Measurements from ENCODE around the gene ZSWIM8.

Gene ZSWIM8

GRCh38 chr10:73841526-73842285 is 56.3 kb downstream of the ZSWIM8 start:
- POLR2A ChIA-PET = no interaction called here
- DNase-seq (ENCODE audit: extremely low spot score) = no peak
- TF ChIP-seq LEF1 (IDR thresholded peaks at IDR 0.05; ENCODE audit: borderline replicate concordance) = no peak
- no peak for TF ChIP-seq BHLHE40 (IDR thresholded peaks at IDR 0.05; ENCODE audit: borderline replicate concordance)
- TF ChIP-seq SP1 (IDR thresholded peaks at IDR 0.05) = no peak
- TF ChIP-seq TARDBP (IDR thresholded peaks at IDR 0.05) = no peak
- TF ChIP-seq ARNT (IDR thresholded peaks at IDR 0.05) = no peak
- TF ChIP-seq PKNOX1 (IDR thresholded peaks at IDR 0.05) = no peak
- no peak for TF ChIP-seq FOXK2 (IDR thresholded peaks at IDR 0.05)
- TF ChIP-seq NFRKB (IDR thresholded peaks at IDR 0.05) = no peak
- no peak for TF ChIP-seq SUZ12 (IDR thresholded peaks at IDR 0.05)
- TF ChIP-seq HDGF (IDR thresholded peaks at IDR 0.05; ENCODE audit: borderline replicate concordance) = no peak
- TF ChIP-seq CTBP1 (IDR thresholded peaks at IDR 0.05; ENCODE audit: borderline replicate concordance) = no peak
- TF ChIP-seq L3MBTL2 (conservative IDR thresholded peaks at IDR 0.05) = no peak
- no peak for TF ChIP-seq ZNF384 (IDR thresholded peaks at IDR 0.05)
- TF ChIP-seq ELF4 (IDR thresholded peaks at IDR 0.05) = no peak
- TF ChIP-seq FOXA1 (IDR thresholded peaks at IDR 0.05) = no peak
- no peak for TF ChIP-seq FOXM1 (IDR thresholded peaks at IDR 0.05; ENCODE audit: borderline replicate concordance)
- CTCF ChIA-PET = interaction anchor here (0.6 kb wide), 1 partner anchor 99 kb away, joined by 3 read pairs; no protein-coding TSS in a partner anchor

- ChIA-PET POLR2A (no interaction called here), CTCF (interaction anchor here (0.6 kb wide), 1 partner anchor 98 kb away, joined by 3 read pairs; no protein-coding TSS in a partner anchor)
- TF ChIP-seq LEF1 (IDR thresholded peaks at IDR 0.05; ENCODE audit: borderline replicate concordance) (no peak), BHLHE40 (IDR thresholded peaks at IDR 0.05; ENCODE audit: borderline replicate concordance) (no peak), NFRKB (IDR thresholded peaks at IDR 0.05) (no peak), FOXA1 (IDR thresholded peaks at IDR 0.05) (no peak), ARNT (IDR thresholded peaks at IDR 0.05) (no peak), TARDBP (IDR thresholded peaks at IDR 0.05) (no peak), FOXK2 (IDR thresholded peaks at IDR 0.05) (no peak), SP1 (IDR thresholded peaks at IDR 0.05) (no peak), FOXM1 (IDR thresholded peaks at IDR 0.05; ENCODE audit: borderline replicate concordance) (no peak), L3MBTL2 (conservative IDR thresholded peaks at IDR 0.05) (no peak), SUZ12 (IDR thresholded peaks at IDR 0.05) (no peak), ZNF384 (IDR thresholded peaks at IDR 0.05) (no peak), HDGF (IDR thresholded peaks at IDR 0.05; ENCODE audit: borderline replicate concordance) (no peak), ELF4 (IDR thresholded peaks at IDR 0.05) (no peak), CTBP1 (IDR thresholded peaks at IDR 0.05; ENCODE audit: borderline replicate concordance) (no peak)
- no peak for DNase-seq (ENCODE audit: extremely low spot score)
Measured at GRCh38 chr10:73842349-73842748, 56.9 kb downstream of the ZSWIM8 start.

GRCh38 chr10:73843261-73843660 is 57.9 kb downstream of the ZSWIM8 start:
- TF ChIP-seq FOXA1 (IDR thresholded peaks at IDR 0.05) (no peak), SUZ12 (IDR thresholded peaks at IDR 0.05) (no peak), L3MBTL2 (conservative IDR thresholded peaks at IDR 0.05) (no peak), NFRKB (IDR thresholded peaks at IDR 0.05) (no peak), FOXM1 (IDR thresholded peaks at IDR 0.05; ENCODE audit: borderline replicate concordance) (no peak), CTBP1 (IDR thresholded peaks at IDR 0.05; ENCODE audit: borderline replicate concordance) (no peak), SP1 (IDR thresholded peaks at IDR 0.05) (no peak), PKNOX1 (IDR thresholded peaks at IDR 0.05) (no peak)
- CTCF ChIA-PET = interaction anchor here (4.3 kb wide), 1 partner anchor 37 kb away, joined by 25 read pairs; no protein-coding TSS in a partner anchor
- no peak for DNase-seq (ENCODE audit: extremely low spot score)
- POLR2A ChIA-PET = no interaction called here

- TF ChIP-seq ZNF384 (IDR thresholded peaks at IDR 0.05) (no peak), HDGF (IDR thresholded peaks at IDR 0.05; ENCODE audit: borderline replicate concordance) (no peak), FOXK2 (IDR thresholded peaks at IDR 0.05) (no peak), ARNT (IDR thresholded peaks at IDR 0.05) (no peak), FOXM1 (IDR thresholded peaks at IDR 0.05; ENCODE audit: borderline replicate concordance) (no peak), TARDBP (IDR thresholded peaks at IDR 0.05) (no peak), BHLHE40 (IDR thresholded peaks at IDR 0.05; ENCODE audit: borderline replicate concordance) (no peak), L3MBTL2 (conservative IDR thresholded peaks at IDR 0.05) (no peak), NFRKB (IDR thresholded peaks at IDR 0.05) (no peak), SP1 (IDR thresholded peaks at IDR 0.05) (no peak), ELF4 (IDR thresholded peaks at IDR 0.05) (no peak)
- POLR2A ChIA-PET = interaction anchor here (0.5 kb wide), 1 partner anchor 33 kb away, joined by 3 read pairs; no protein-coding TSS in a partner anchor
- no peak for DNase-seq (ENCODE audit: extremely low spot score)
- CTCF ChIA-PET = interaction anchor here (0.6 to 4.3 kb wide), 3 partner anchors 13 to 1471 kb away, joined by 3 to 25 read pairs (median 3); no protein-coding TSS in a partner anchor
Measured at GRCh38 chr10:73847031-73847430, 61.6 kb downstream of the ZSWIM8 start.

GRCh38 chr10:73848821-73849489 is 63.5 kb downstream of the ZSWIM8 start:
- TF ChIP-seq SUZ12 (IDR thresholded peaks at IDR 0.05) (no peak), L3MBTL2 (conservative IDR thresholded peaks at IDR 0.05) (no peak), TARDBP (IDR thresholded peaks at IDR 0.05) (no peak), LEF1 (IDR thresholded peaks at IDR 0.05; ENCODE audit: borderline replicate concordance) (no peak)
- POLR2A ChIA-PET = no interaction called here
- CTCF ChIA-PET = interaction anchor here (0.6 to 3.4 kb wide), 8 partner anchors 13 to 393 kb away, joined by 3 to 44 read pairs (median 6); no protein-coding TSS in a partner anchor
- peak; percentile 89 for DNase-seq (ENCODE audit: extremely low spot score)

DNA sequence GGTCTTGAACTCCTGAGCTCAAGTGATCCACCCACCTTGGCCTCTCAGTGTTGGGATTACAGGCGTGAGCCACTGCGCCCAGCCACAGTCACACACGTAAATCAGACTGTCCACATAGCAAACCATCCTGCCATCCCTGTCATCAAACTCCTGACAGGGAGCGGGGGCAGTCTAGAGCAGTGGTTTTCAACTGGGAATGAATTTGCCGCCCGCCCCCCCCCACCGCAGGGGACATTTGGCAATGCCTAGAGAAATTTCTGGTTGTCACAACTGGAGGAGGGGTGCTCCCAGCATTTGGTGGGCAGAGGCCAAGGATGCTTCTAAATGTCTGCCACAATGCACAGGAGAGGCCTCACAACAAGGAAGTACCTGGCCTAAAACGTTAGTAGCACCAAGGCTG is 64.8 kb downstream of the ZSWIM8 start:
- CTCF ChIA-PET = interaction anchor here (0.9 to 3.4 kb wide), 7 partner anchors 12 to 90 kb away, joined by 3 to 44 read pairs (median 4); no protein-coding TSS in a partner anchor
- POLR2A ChIA-PET = interaction anchor here (0.7 kb wide), 1 partner anchor 307 kb away, joined by 3 read pairs; no protein-coding TSS in a partner anchor
- DNase-seq (ENCODE audit: extremely low spot score) = no peak
- TF ChIP-seq SUZ12 (IDR thresholded peaks at IDR 0.05) = no peak
- no peak for TF ChIP-seq ELF4 (IDR thresholded peaks at IDR 0.05)
- TF ChIP-seq HDGF (IDR thresholded peaks at IDR 0.05; ENCODE audit: borderline replicate concordance) = no peak
- TF ChIP-seq TARDBP (IDR thresholded peaks at IDR 0.05) = no peak
- no peak for TF ChIP-seq FOXK2 (IDR thresholded peaks at IDR 0.05)
- TF ChIP-seq BHLHE40 (IDR thresholded peaks at IDR 0.05; ENCODE audit: borderline replicate concordance) = no peak
- TF ChIP-seq ZNF384 (IDR thresholded peaks at IDR 0.05) = no peak
- TF ChIP-seq FOXA1 (IDR thresholded peaks at IDR 0.05) = no peak
- TF ChIP-seq PKNOX1 (IDR thresholded peaks at IDR 0.05) = no peak
- no peak for TF ChIP-seq L3MBTL2 (conservative IDR thresholded peaks at IDR 0.05)
- no peak for TF ChIP-seq FOXM1 (IDR thresholded peaks at IDR 0.05; ENCODE audit: borderline replicate concordance)
- no peak for TF ChIP-seq CTBP1 (IDR thresholded peaks at IDR 0.05; ENCODE audit: borderline replicate concordance)
- TF ChIP-seq NFRKB (IDR thresholded peaks at IDR 0.05) = no peak
- no peak for TF ChIP-seq LEF1 (IDR thresholded peaks at IDR 0.05; ENCODE audit: borderline replicate concordance)
- TF ChIP-seq SP1 (IDR thresholded peaks at IDR 0.05) = no peak
- no peak for TF ChIP-seq ARNT (IDR thresholded peaks at IDR 0.05)

All from HEK293T (cell line).